ENCODE results near the gene NRF1.
"Not testable (repeated sequence)": the region's sequence is repeated elsewhere in the genome, so short reads cannot be mapped to it uniquely, and the experiment has no call there.

NRF1 gene

GRCh38 chr7:129785685-129786514 is 174.4 kb downstream of the NRF1 start:
- no peak for DNase-seq

GRCh38 chr7:129786825-129787563 is 175.5 kb downstream of the NRF1 start:
- DNase-seq = no peak

- DNase-seq = no peak
These were observed 177.5 kb downstream of the NRF1 start for GRCh38 chr7:129789000-129789399.

GRCh38 chr7:129789652-129790051 is 178.1 kb downstream of the NRF1 start:
- no peak for DNase-seq

GRCh38 chr7:129790136-129790535 is 178.6 kb downstream of the NRF1 start:
- DNase-seq = no peak

GRCh38 chr7:129792721-129793120 is 181.2 kb downstream of the NRF1 start:
- DNase-seq = no peak

- no peak for DNase-seq
These were observed 182.2 kb downstream of the NRF1 start for GRCh38 chr7:129793506-129794310.

- not testable (repeated sequence) for DNase-seq
These were observed 182.9 kb downstream of the NRF1 start for GRCh38 chr7:129794461-129794860.

- no peak for DNase-seq
These were observed 184.8 kb downstream of the NRF1 start for GRCh38 chr7:129796186-129796775.

- DNase-seq = no peak
These were observed 185.8 kb downstream of the NRF1 start for GRCh38 chr7:129797214-129797789.

- no peak for DNase-seq
These were observed 187.3 kb downstream of the NRF1 start for GRCh38 chr7:129798616-129799349.

GRCh38 chr7:129799350-129799955 is 187.9 kb downstream of the NRF1 start:
- DNase-seq = no peak

GRCh38 chr7:129800901-129801300 is 189.4 kb downstream of the NRF1 start:
- no peak for DNase-seq

- DNase-seq = peak; percentile 35
These were observed 190.4 kb downstream of the NRF1 start for GRCh38 chr7:129801882-129802281.

GRCh38 chr7:129803546-129804081 is 192.1 kb downstream of the NRF1 start:
- no peak for DNase-seq

GRCh38 chr7:129804111-129804889 is 192.8 kb downstream of the NRF1 start:
- no peak for DNase-seq

GRCh38 chr7:129804890-129805719 is 193.6 kb downstream of the NRF1 start:
- no peak for DNase-seq
